SK-N-SH treated with all-trans-retinoic acid at 6 μM for 48 hours (cell line): Measurements from ENCODE around the gene PSD.

Source experiments
- RARB ChIP-seq: fragments of 250-450 bp; sonication (Bioruptor Pico); IDR thresholded peaks from 2 replicates; pipeline ENCODE4 v1.8.0; 2021; ENCODE audit warnings: mild to moderate bottlenecking, moderate library complexity
- TCF4 ChIP-seq: fragments of 250-450 bp; sonication (Bioruptor Pico); IDR thresholded peaks from 2 replicates; pipeline ENCODE4 v1.8.0; 2021; ENCODE audit warnings: mild to moderate bottlenecking, moderate library complexity, borderline replicate concordance
- TF ChIP-seq, protein P1 (sequence below): fragments of 250-450 bp; sonication (Bioruptor Pico); IDR thresholded peaks from 2 replicates; pipeline ENCODE4 v1.8.0; 2020; ENCODE audit warnings: mild to moderate bottlenecking, moderate library complexity, borderline replicate concordance

DNA sequence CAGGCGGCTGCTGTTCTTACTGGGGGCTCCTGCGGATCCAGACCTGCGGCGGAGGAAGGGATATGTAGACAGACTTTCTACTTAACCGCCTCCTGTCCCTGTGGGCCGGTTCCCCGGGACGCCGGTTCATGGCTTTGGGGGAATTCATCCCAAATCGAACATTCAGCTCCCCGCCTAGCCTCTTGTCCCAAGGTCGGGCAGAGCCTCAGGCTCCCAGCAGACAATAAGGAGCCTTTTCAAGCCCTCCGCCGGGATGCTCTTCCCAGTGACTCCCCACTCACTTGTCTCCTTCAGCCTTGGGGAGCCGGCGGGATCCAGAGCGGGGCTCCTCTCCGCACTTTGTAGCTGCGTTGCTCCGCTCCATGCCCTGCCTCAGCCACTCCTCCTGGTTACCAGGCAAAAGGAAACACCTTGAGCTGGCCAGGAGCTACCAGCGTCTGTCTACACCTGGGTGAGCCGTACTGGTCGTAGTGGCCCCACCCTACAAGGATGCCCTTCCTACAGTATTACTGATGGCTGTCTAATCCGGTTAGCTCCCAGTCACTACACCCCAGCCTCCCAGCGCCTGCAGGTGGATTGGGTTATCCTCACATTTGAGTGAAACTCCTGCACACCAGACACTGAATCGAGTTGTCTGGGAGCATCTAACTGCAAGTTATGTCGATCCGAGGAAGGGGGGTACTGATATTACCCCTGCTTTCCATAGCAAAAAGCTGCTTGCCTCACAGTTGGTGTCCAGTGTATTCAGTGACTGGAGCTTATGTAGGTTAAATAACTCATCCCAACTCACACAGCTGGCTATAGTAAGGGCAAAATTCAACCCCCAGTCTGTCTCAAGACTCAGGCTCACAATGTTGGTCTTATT is 32.8 kb upstream of the PSD start, which contains the start of gene C10orf95:
- TF ChIP-seq TCF4 (CRISPR knock-in tag): no peak
- TF ChIP-seq RARB: no peak
- TF ChIP-seq, protein P1, sequence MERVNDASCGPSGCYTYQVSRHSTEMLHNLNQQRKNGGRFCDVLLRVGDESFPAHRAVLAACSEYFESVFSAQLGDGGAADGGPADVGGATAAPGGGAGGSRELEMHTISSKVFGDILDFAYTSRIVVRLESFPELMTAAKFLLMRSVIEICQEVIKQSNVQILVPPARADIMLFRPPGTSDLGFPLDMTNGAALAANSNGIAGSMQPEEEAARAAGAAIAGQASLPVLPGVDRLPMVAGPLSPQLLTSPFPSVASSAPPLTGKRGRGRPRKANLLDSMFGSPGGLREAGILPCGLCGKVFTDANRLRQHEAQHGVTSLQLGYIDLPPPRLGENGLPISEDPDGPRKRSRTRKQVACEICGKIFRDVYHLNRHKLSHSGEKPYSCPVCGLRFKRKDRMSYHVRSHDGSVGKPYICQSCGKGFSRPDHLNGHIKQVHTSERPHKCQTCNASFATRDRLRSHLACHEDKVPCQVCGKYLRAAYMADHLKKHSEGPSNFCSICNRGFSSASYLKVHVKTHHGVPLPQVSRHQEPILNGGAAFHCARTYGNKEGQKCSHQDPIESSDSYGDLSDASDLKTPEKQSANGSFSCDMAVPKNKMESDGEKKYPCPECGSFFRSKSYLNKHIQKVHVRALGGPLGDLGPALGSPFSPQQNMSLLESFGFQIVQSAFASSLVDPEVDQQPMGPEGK: no peak
